Islet precursor cell (in vitro differentiated cells): ENCODE data around the gene PLPP3.

Source experiments
- DNase-seq: peaks from one replicate; pipeline ENCODE4 v3.0.0-alpha.2; 2018

The PLPP3 gene

DNA sequence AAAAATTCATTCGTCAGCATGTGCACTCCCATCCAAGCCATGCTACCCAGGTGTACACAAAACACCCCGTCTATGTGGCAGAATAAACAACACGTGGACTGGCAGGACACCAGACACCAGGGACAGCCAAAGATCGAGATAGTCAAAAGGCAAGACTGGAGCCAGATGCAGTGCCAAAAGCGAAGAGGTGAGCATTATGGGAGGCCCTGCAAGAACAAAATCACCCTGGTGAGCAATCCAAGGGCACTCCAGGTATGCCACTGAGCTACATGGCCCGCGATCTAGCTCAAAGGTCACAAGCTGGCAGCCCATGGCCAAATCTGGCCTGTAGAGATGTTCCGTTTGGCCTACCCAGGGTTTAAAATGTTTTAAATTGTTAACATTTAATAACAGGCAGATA is 33.7 kb downstream of the PLPP3 start:
- DNase-seq = no peak

GRCh38 chr1:56543783-56544612 is 35.4 kb downstream of the PLPP3 start:
- no peak for DNase-seq

DNA sequence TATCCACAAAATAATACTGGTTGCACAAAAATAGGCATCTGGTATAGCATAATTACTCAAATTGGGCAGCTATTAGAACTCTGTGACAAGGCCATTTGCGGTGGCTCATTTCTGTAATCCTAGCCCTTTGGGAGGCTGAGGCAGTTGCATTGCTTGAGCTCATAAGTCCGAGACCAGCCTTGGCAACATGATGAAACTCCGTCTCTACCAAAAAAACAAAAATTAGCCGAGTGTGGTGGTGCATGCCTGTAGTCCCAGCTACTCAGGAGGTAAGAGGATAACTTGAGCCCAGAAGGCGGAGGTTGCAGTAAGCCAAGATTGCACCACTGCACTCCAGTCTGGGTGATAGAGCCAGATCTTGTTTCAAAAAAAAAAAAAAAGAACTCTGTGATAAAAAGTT is 36.7 kb downstream of the PLPP3 start:
- DNase-seq = no peak

DNA sequence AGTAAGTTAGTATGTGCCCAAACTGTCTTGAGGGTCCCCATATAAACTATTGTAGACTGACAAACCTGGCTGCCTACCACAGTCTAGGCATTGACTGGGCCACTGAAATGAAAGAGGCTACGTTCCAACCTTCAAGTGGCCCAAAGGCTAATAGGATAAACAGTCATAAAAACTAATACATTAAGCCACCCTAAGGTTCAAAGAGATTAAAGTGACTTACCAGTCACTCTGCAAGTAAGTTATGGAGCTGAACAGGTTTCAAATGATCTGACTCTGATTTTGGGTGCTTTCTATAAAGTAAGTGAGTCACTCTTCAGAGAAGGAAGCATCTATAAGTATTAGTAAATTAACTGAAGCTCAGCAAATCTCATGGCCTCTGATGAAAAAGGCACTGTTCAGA is 38.0 kb downstream of the PLPP3 start:
- DNase-seq = no peak

GRCh38 chr1:56540467-56540866 is 38.9 kb downstream of the PLPP3 start:
- no peak for DNase-seq

DNA sequence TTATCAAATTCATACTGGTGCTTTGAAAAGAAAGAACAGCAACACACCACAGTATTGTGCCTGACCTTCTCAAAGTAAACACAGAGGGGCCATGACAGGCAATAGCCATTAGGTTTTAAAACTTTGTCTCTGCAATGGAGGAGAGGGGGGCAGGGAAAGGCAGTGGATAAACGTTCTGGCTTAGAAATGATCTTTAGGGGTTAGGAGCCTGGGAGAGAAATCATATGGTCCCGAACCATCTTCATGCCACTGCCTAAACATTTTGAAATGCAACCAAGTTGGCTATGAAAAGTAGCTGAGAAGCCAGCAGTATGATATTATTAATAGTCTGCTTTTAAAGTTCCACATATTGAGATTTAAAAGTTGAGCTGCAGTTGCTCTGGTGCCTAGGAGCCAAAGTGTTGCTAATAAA is 39.8 kb downstream of the PLPP3 start:
- no peak for DNase-seq

- no peak for DNase-seq
Observed at GRCh38 chr1:56538532-56538931, 40.8 kb downstream of the PLPP3 start.

DNA sequence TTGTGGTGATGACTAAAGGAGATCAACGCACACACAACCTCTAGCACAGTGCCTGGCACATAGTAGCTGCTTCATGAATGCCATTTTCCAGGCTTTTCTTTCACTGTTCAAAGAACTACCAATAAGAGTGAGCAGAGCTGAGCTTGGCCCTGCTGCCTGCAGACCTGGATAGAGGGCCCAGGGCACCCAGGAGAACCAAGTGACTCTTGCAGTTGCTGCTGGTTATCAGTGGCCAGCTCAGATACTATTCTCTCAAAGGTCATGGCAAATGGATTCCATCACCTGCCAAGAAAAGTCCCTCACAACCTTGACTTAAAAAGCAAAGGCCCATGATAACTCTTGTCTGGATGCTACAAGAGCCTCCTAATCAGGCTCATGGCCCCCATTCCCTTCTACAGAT is 41.7 kb downstream of the PLPP3 start:
- DNase-seq = no peak

DNA sequence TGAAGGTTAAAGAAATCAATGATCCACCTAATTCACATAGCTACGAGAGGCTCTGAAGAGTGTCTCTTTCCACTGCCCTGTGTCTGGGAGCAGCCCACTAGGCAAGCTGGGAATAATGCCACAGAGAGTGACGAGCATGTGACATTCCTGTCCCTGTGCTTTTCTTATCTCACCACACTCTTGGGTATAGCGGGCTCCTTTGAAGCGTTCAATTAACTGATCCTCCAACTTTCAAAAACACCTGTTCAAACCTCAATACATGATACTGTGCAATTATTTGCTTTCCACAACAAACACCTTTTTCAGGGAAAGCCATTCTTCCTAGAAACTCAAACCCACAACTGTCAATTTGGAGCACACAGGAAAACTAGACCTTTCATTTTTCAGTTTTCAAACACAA is 43.4 kb downstream of the PLPP3 start:
- DNase-seq = no peak

DNA sequence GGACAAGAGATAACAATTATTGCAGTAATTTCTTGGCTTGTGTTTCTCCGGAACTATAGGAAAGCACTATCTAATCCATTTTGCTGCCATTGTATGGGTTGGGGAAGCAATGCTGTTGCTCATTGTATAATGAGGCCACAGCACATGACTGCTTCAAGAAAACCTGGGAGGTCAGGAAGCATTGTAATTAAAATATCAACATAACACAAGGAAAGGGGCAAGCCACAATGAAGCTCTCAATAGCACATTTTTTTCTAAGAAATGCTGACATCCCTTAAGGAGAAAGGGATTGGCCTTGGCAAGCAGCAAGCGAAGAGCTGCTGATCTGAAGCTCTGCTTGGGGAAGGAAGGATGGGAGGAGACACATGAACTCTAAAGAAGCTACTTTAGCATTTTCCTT is 44.0 kb downstream of the PLPP3 start:
- DNase-seq = no peak

DNA sequence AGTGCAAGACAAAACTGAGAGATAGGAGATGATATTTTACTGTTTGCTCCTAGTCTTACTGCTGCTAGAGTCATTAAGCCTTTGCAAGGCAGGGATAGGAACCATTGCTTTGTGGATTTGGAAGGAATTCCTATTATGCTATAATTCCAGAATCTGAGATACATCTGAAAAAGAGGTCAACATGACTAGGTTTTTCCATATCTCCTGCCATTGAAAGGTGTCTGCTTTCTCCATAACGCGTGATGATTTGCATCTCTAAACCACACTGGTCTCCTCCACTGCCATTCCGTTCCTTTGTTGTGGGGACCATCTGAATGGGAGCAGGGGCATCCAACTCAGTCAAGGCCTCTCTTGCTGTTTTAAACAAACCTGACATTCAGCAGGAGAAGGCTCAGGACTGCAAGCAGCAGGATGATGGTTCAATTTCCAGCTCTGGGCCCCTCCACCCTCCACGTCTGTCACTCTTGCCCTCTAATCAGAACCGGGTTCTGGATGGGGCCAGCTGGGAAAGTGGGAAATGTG is 45.2 kb downstream of the PLPP3 start:
- no peak for DNase-seq

- no peak for DNase-seq
Observed at GRCh38 chr1:56533621-56534020, 45.7 kb downstream of the PLPP3 start.

DNA sequence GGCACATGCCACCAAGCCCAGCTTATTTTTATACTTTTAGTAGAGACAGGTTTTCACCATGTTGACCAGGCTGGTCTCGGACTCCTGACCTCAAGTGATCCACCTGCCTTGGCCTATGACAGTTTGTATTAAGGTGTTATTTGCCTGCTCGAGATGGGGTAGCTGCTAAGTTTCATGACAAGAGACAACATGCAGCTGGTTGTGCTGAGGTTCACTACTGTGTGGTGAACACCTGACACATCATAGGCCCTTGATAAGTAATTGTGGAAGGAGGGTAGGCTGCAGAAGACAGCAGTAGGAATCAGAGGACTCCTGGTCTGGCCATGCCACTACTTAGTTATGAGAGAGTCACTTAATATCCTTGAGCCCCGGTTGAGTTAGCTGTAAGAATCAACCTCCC is 46.2 kb downstream of the PLPP3 start:
- no peak for DNase-seq

GRCh38 chr1:56532350-56532683 is 47.0 kb downstream of the PLPP3 start:
- DNase-seq = no peak

GRCh38 chr1:56531624-56532349 is 47.6 kb downstream of the PLPP3 start:
- DNase-seq = no peak

GRCh38 chr1:56529801-56530200 is 49.6 kb downstream of the PLPP3 start:
- no peak for DNase-seq

- DNase-seq = no peak
Observed at GRCh38 chr1:56527548-56528302, 51.6 kb downstream of the PLPP3 start.

- DNase-seq = no peak
Observed at GRCh38 chr1:56526571-56527174, 52.7 kb downstream of the PLPP3 start.

GRCh38 chr1:56525489-56526041 is 53.8 kb downstream of the PLPP3 start:
- DNase-seq = peak; percentile 67

GRCh38 chr1:56524263-56524662 is 55.1 kb downstream of the PLPP3 start:
- DNase-seq = no peak

- DNase-seq = no peak
Observed at GRCh38 chr1:56522680-56523079, 56.7 kb downstream of the PLPP3 start.

GRCh38 chr1:56520016-56520601 is 59.3 kb downstream of the PLPP3 start:
- DNase-seq = no peak
